ENCODE measurements around the gene ATF7. TPM values are rescaled to one million over a fixed set of nuclear protein-coding genes. Genes with fewer than 3 reads are reported as not detected.

The ATF7 gene
- total RNA-seq, 1 experiment from 2014 or later = 24.7 TPM

GRCh38 chr12:53492830-53493609 lies 133.2 kb downstream of the ATF7 start:
- peak overlapping the region; percentile 64 for H3K4me3 ChIP-seq
- peak overlapping the region; percentile 92 for H2AFZ ChIP-seq
- H4K20me1 ChIP-seq (ENCODE audit: insufficient read depth) = no peaks in the 10 kb centered on the region
- H3K9me3 ChIP-seq (ENCODE audit: insufficient read depth, low read depth) = no peaks in the 10 kb centered on the region
- H3K4me2 ChIP-seq = peak overlapping the region; percentile 83
- H3K27me3 ChIP-seq (ENCODE audit: insufficient read depth, low read depth) = no peaks in the 10 kb centered on the region
- H3K27ac ChIP-seq = no peak overlapping the region
- DNase-seq = peak; percentile 68 to 93
- H3K36me3 ChIP-seq (ENCODE audit: low read depth) = no peaks in the 10 kb centered on the region
- H3F3A ChIP-seq (ENCODE audit: insufficient read depth, low read depth) = peaks cover 29% of the 10 kb centered on the region
- BruUV-seq (replicated peaks) = TSS peak; percentile 75
- TF ChIP-seq EZH2 (IDR thresholded peaks at IDR 0.05; ENCODE audit: low read depth) = no peak
- TF ChIP-seq, protein P1, sequence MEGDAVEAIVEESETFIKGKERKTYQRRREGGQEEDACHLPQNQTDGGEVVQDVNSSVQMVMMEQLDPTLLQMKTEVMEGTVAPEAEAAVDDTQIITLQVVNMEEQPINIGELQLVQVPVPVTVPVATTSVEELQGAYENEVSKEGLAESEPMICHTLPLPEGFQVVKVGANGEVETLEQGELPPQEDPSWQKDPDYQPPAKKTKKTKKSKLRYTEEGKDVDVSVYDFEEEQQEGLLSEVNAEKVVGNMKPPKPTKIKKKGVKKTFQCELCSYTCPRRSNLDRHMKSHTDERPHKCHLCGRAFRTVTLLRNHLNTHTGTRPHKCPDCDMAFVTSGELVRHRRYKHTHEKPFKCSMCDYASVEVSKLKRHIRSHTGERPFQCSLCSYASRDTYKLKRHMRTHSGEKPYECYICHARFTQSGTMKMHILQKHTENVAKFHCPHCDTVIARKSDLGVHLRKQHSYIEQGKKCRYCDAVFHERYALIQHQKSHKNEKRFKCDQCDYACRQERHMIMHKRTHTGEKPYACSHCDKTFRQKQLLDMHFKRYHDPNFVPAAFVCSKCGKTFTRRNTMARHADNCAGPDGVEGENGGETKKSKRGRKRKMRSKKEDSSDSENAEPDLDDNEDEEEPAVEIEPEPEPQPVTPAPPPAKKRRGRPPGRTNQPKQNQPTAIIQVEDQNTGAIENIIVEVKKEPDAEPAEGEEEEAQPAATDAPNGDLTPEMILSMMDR (conservative IDR thresholded peaks at IDR 0.05) = no peak
- no peaks in the 10 kb centered on the region for H3K79me2 ChIP-seq (ENCODE audit: low read depth)
- POLR2A ChIA-PET (ENCODE audit: unreplicated experiment) = interaction anchor here (0.6 to 0.7 kb wide), 3 partner anchors 76 to 680 kb away, joined by 4 to 22 read pairs (median 5); no protein-coding TSS in a partner anchor
- H3K9me2 ChIP-seq (ENCODE audit: insufficient read depth) = no peaks in the 10 kb centered on the region
- CTCF ChIA-PET = interaction anchor here (0.9 kb wide), 1 partner anchor 172 kb away, joined by 4 read pairs; the partner anchor contains the start of gene AAAS
- intact Hi-C loops (cut with micrococcal nuclease; ENCODE audit: unreplicated experiment) = no loop called here
- H3K4me1 ChIP-seq (replicated peaks; ENCODE audit: insufficient read depth) = peaks cover 25% of the 10 kb centered on the region; the same call in 1 of the 2 replicates

DNA sequence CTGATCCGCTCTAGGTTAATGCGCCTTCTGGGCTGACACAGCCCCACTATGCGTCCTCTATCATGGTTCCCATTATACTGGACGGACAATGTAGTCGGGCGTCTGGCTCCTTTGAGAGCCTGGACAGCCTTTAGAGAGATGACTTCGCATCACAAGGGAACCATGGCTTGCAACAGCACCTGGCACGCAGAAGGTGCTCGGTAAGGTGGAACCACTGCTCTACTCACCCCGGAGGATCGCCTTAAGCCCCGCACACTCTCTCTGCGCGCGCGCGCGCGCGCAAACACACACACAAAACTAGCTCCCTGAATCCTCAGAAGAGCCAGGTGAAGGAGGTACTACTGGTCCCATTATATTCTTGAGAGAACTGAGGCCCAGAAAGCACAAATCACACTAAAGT lies 134.0 kb downstream of the ATF7 start:
- DNase-seq = no peak
- peaks cover 29% of the 10 kb centered on the region for H3F3A ChIP-seq (ENCODE audit: insufficient read depth, low read depth)
- H3K4me3 ChIP-seq = no peak overlapping the region; the same call in 1 of the 2 replicates
- H3K79me2 ChIP-seq (ENCODE audit: low read depth) = no peaks in the 10 kb centered on the region
- H3K9me3 ChIP-seq (ENCODE audit: insufficient read depth, low read depth) = no peaks in the 10 kb centered on the region
- TF ChIP-seq, protein P1 (conservative IDR thresholded peaks at IDR 0.05) = no peak
- TF ChIP-seq EZH2 (IDR thresholded peaks at IDR 0.05; ENCODE audit: low read depth) = no peak
- ChIA-PET CTCF (interaction anchor here (1.1 kb wide), 1 partner anchor 17 kb away, joined by 3 read pairs; no protein-coding TSS in a partner anchor), POLR2A (ENCODE audit: unreplicated experiment) (interaction anchor here (0.6 kb wide), 1 partner anchor 9 kb away, joined by 4 read pairs; the partner anchor contains the start of gene TARBP2)
- H3K9me2 ChIP-seq (ENCODE audit: insufficient read depth) = no peaks in the 10 kb centered on the region
- H3K4me2 ChIP-seq = peak overlapping the region; percentile 83
- intact Hi-C loops (cut with micrococcal nuclease; ENCODE audit: unreplicated experiment) = no loop called here
- H3K27ac ChIP-seq = no peak overlapping the region
- no peaks in the 10 kb centered on the region for H3K27me3 ChIP-seq (ENCODE audit: insufficient read depth, low read depth)
- no peak overlapping the region for H2AFZ ChIP-seq
- peaks cover 25% of the 10 kb centered on the region; the same call in 1 of the 2 replicates for H3K4me1 ChIP-seq (replicated peaks; ENCODE audit: insufficient read depth)
- H4K20me1 ChIP-seq (ENCODE audit: insufficient read depth) = no peaks in the 10 kb centered on the region
- no peaks in the 10 kb centered on the region for H3K36me3 ChIP-seq (ENCODE audit: low read depth)
- TSS peak; percentile 66 for BruUV-seq (replicated peaks)

GRCh38 chr12:53489242-53489864 lies 136.8 kb downstream of the ATF7 start:
- Histone ChIP-seq H3K4me2 (no peak overlapping the region), H3K4me3 (no peak overlapping the region), H4K20me1 (ENCODE audit: insufficient read depth) (no peaks in the 10 kb centered on the region), H3K9me2 (ENCODE audit: insufficient read depth) (no peaks in the 10 kb centered on the region), H3K36me3 (ENCODE audit: low read depth) (no peaks in the 10 kb centered on the region), H3K4me1 (replicated peaks; ENCODE audit: insufficient read depth) (peaks cover 14% of the 10 kb centered on the region; the same call in 1 of the 2 replicates), H3K27me3 (ENCODE audit: insufficient read depth, low read depth) (no peaks in the 10 kb centered on the region), H3K79me2 (ENCODE audit: low read depth) (no peaks in the 10 kb centered on the region), H3F3A (ENCODE audit: insufficient read depth, low read depth) (peaks cover 24% of the 10 kb centered on the region), H2AFZ (no peak overlapping the region), H3K9me3 (ENCODE audit: insufficient read depth, low read depth) (no peaks in the 10 kb centered on the region), H3K27ac (no peak overlapping the region)
- no peak for TF ChIP-seq EZH2 (IDR thresholded peaks at IDR 0.05; ENCODE audit: low read depth)
- TF ChIP-seq, protein P1 (conservative IDR thresholded peaks at IDR 0.05) = no peak
- no peak for DNase-seq
- BruUV-seq (replicated peaks) = no TSS peak
- intact Hi-C loops (cut with micrococcal nuclease; ENCODE audit: unreplicated experiment) = no loop called here
- POLR2A ChIA-PET (ENCODE audit: unreplicated experiment) = no interaction called here
- CTCF ChIA-PET = no interaction called here

Measured in PC-9 (cell line).